Subcutaneous abdominal adipose tissue (tissue), 5 donors: Measurements from ENCODE around the gene HOXB3.

Experiments used
- H3K27ac ChIP-seq: one replicate; pipeline ENCODE4 v1.7.0; 2013; ENCODE audit warnings: low read depth, mild to moderate bottlenecking, inconsistent platforms, low read length, moderate library complexity
- H3K27me3 ChIP-seq, 5 donors: one replicate each; pipeline ENCODE4 v1.7.0; 2013; ENCODE audit warnings: low read length in 5 of 5, inconsistent platforms in 1 of 5; ENCODE audit not compliant: control insufficient read depth in 5 of 5, insufficient read depth in 4 of 5
- H3K36me3 ChIP-seq, 5 donors: one replicate each; pipeline ENCODE4 v1.7.0; 2013; ENCODE audit warnings: low read length in 5 of 5; ENCODE audit not compliant: control insufficient read depth in 5 of 5, insufficient read depth in 5 of 5
- H3K4me1 ChIP-seq, 5 donors: one replicate each; pipeline ENCODE4 v1.7.0; 2013; ENCODE audit warnings: low read length in 5 of 5, mild to moderate bottlenecking in 3 of 5, moderate library complexity in 1 of 5; ENCODE audit not compliant: control insufficient read depth in 5 of 5, insufficient read depth in 5 of 5
- H3K4me3 ChIP-seq, 5 donors: one replicate each; pipeline ENCODE4 v1.7.0; 2013; ENCODE audit warnings: low read length in 5 of 5, low read depth in 1 of 5
- H3K9ac ChIP-seq, 5 donors: one replicate each; pipeline ENCODE4 v1.7.0; 2013; ENCODE audit warnings: low read length in 5 of 5, mild to moderate bottlenecking in 4 of 5, moderate library complexity in 3 of 5
- H3K9me3 ChIP-seq, 5 donors: one replicate each; pipeline ENCODE4 v1.7.0; 2013; ENCODE audit warnings: low read length in 5 of 5; ENCODE audit not compliant: control insufficient read depth in 5 of 5
- donor health status: healthy.
- donor health status: healthy.
- donor health status: healthy.
- donor health status: healthy.
- donor health status: healthy.

Gene HOXB3

GRCh38 chr17:48569674-48570324 lies 20.2 kb downstream of the HOXB3 start:
- peak overlapping the region; percentile 91 for H3K27ac ChIP-seq
- peak overlapping the region in 4 of 5 donors; percentile 39 to 81 (median 74) for H3K9ac ChIP-seq
- peaks cover 10 to 93% (median 86%) of the 10 kb centered on the region in 5 donors for H3K4me1 ChIP-seq
- H3K4me3 ChIP-seq: peak overlapping the region in 3 of 5 donors; percentile 14 to 44 (median 36)
- no peaks in the 10 kb centered on the region for H3K9me3 ChIP-seq
- H3K27me3 ChIP-seq: no peaks in the 10 kb centered on the region
- H3K36me3 ChIP-seq: peaks cover 0 to 6% (median 0%) of the 10 kb centered on the region in 5 donors

- H3K27ac ChIP-seq: peak overlapping the region; percentile 91
- peak overlapping the region in 4 of 5 donors; percentile 43 to 48 (median 44) for H3K4me3 ChIP-seq
- no peaks in the 10 kb centered on the region for H3K9me3 ChIP-seq
- H3K4me1 ChIP-seq: peaks cover 12 to 92% (median 86%) of the 10 kb centered on the region in 5 donors
- peaks cover 0 to 6% (median 0%) of the 10 kb centered on the region in 5 donors for H3K36me3 ChIP-seq
- H3K9ac ChIP-seq: peak overlapping the region in 3 of 5 donors; percentile 26 to 41 (median 33)
- no peaks in the 10 kb centered on the region for H3K27me3 ChIP-seq
Measured at GRCh38 chr17:48569240-48569582, 20.8 kb downstream of the HOXB3 start.

- Histone ChIP-seq H3K9me3 (no peaks in the 10 kb centered on the region), H3K4me1 (peaks cover 12 to 95% (median 90%) of the 10 kb centered on the region in 5 donors), H3K4me3 (peak overlapping the region; percentile 31 to 48 (median 44)), H3K27ac (peak overlapping the region; percentile 75), H3K36me3 (peaks cover 0 to 6% (median 0%) of the 10 kb centered on the region in 5 donors), H3K27me3 (no peaks in the 10 kb centered on the region), H3K9ac (peak overlapping the region in 4 of 5 donors; percentile 23 to 41 (median 30))
Measured at GRCh38 chr17:48568499-48569239, 21.4 kb downstream of the HOXB3 start.

- Histone ChIP-seq H3K4me1 (peaks cover 16 to 95% (median 88%) of the 10 kb centered on the region in 5 donors), H3K9me3 (no peaks in the 10 kb centered on the region), H3K9ac (peak overlapping the region in 1 of 5 donors; percentile 13), H3K36me3 (peaks cover 0 to 3% (median 0%) of the 10 kb centered on the region in 5 donors), H3K4me3 (peak overlapping the region in 4 of 5 donors; percentile 4 to 48 (median 44)), H3K27ac (peak overlapping the region; percentile 75), H3K27me3 (no peaks in the 10 kb centered on the region)
Measured at GRCh38 chr17:48567646-48568354, 22.2 kb downstream of the HOXB3 start.

- Histone ChIP-seq H3K9ac (no peak overlapping the region), H3K27me3 (no peaks in the 10 kb centered on the region), H3K4me3 (peak overlapping the region in 1 of 5 donors; percentile 30), H3K9me3 (no peaks in the 10 kb centered on the region), H3K27ac (peak overlapping the region; percentile 75), H3K36me3 (peaks cover 0 to under 1% (median 0%) of the 10 kb centered on the region in 5 donors), H3K4me1 (peaks cover 12 to 95% (median 86%) of the 10 kb centered on the region in 5 donors)
Measured at GRCh38 chr17:48567209-48567608, 22.8 kb downstream of the HOXB3 start.

GRCh38 chr17:48566717-48567116 lies 23.3 kb downstream of the HOXB3 start:
- peak overlapping the region; percentile 75 for H3K27ac ChIP-seq
- no peaks in the 10 kb centered on the region for H3K36me3 ChIP-seq
- H3K4me3 ChIP-seq: no peak overlapping the region
- H3K9me3 ChIP-seq: no peaks in the 10 kb centered on the region
- no peaks in the 10 kb centered on the region for H3K27me3 ChIP-seq
- no peak overlapping the region for H3K9ac ChIP-seq
- peaks cover 12 to 94% (median 82%) of the 10 kb centered on the region in 5 donors for H3K4me1 ChIP-seq

- H3K36me3 ChIP-seq: no peaks in the 10 kb centered on the region
- no peaks in the 10 kb centered on the region for H3K9me3 ChIP-seq
- peak overlapping the region; percentile 75 for H3K27ac ChIP-seq
- H3K9ac ChIP-seq: peak overlapping the region in 1 of 5 donors; percentile 22
- H3K4me1 ChIP-seq: peaks cover 12 to 94% (median 80%) of the 10 kb centered on the region in 5 donors
- H3K27me3 ChIP-seq: no peaks in the 10 kb centered on the region
- H3K4me3 ChIP-seq: no peak overlapping the region
Measured at GRCh38 chr17:48565925-48566710, 23.9 kb downstream of the HOXB3 start.

- H3K27ac ChIP-seq: peak overlapping the region; percentile 72
Measured at GRCh38 chr17:48565022-48565554, 25.0 kb downstream of the HOXB3 start.

More at GRCh38 chr17:48565022-48565554, 25.0 kb downstream of the HOXB3 start:
- Histone ChIP-seq H3K4me1 (peaks cover 9 to 92% (median 77%) of the 10 kb centered on the region in 5 donors), H3K4me3 (peak overlapping the region; percentile 60 to 75 (median 71)), H3K9ac (peak overlapping the region in 3 of 5 donors; percentile 16 to 73 (median 71)), H3K9me3 (no peaks in the 10 kb centered on the region), H3K27me3 (no peaks in the 10 kb centered on the region), H3K36me3 (no peaks in the 10 kb centered on the region)
